GM12865 (cell line): ENCODE measurements around the gene MNS1.
"Not testable (repeated sequence)": the region's sequence is repeated elsewhere in the genome, so short reads cannot be mapped to it uniquely, and the experiment has no call there.

Experiments used
- DNase-seq: peaks from one replicate; pipeline ENCODE4 v3.0.0; 2010; ENCODE audit warnings: low read depth
- H3K4me3 ChIP-seq: 2 replicates; pipeline ENCODE4 v1.5.1; 2011; ENCODE audit warnings: mild to moderate bottlenecking, low read depth, low read length, control low read depth
- CTCF ChIP-seq: IDR thresholded peaks from 2 replicates; pipeline ENCODE4 v1.5.1; 2011; ENCODE audit warnings: low read length, control low read depth, low read depth, inconsistent platforms; ENCODE audit not compliant: insufficient read depth; ENCODE audit errors: missing control alignments

Gene MNS1

DNA sequence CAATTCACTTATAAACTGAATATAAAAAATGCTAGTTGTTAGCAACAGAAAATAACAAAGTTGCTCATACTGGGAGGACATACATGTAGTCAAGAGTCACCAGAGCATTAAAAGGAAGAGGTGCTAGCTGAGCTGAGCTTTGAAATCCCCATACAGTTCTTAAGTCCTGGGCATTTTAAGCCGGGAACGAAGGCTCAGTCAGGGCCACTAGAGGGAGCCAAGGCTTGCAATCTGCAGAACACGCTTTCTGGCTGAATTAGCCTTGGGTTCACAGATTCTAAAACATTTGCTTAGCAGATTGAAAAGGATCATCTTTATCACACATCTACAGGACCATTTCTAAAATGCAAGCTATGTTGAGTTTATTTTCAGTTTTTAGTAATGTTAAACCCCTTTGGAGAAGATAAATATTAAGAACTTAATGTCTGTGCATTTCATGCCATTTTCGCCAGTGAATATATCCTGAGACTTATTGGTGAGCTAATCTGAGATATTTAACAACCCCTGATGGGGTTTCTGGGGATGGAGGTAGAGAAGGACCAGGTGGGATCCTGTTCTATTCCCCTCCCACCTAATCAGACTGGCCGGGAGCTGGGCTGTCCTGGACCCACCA, 26.3 kb upstream of the MNS1 start:
- TF ChIP-seq CTCF, result peak; percentile 90
- peak; percentile 88 for DNase-seq
- no peak overlapping the region for H3K4me3 ChIP-seq

GRCh38 chr15:56490461-56490860, 25.5 kb upstream of the MNS1 start:
- H3K4me3 ChIP-seq, result no peak overlapping the region
- no peak for DNase-seq
- TF ChIP-seq CTCF, result no peak

DNA sequence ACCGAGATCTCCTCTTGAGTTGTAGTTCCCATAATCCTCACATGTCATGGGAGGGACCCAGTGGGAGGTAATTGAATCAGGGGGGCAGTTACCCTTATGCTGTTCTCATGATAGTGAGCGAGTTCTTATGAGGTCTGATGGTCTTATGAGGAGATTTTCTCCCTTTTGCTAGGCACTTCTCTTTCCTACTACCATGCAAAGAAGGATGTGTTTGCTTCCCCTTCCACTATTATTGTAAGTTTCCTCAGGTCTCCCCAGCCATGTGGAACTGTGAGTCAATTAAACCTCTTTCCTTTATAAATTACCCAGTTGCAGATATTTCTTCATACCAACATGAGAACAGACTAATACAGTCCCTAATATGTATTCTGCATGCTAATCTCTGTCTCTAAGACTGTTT, 21.3 kb upstream of the MNS1 start:
- DNase-seq, H3K4me3 ChIP-seq: not testable (repeated sequence)

GRCh38 chr15:56485426-56485825, 20.5 kb upstream of the MNS1 start:
- not testable (repeated sequence) for DNase-seq, H3K4me3 ChIP-seq

DNA sequence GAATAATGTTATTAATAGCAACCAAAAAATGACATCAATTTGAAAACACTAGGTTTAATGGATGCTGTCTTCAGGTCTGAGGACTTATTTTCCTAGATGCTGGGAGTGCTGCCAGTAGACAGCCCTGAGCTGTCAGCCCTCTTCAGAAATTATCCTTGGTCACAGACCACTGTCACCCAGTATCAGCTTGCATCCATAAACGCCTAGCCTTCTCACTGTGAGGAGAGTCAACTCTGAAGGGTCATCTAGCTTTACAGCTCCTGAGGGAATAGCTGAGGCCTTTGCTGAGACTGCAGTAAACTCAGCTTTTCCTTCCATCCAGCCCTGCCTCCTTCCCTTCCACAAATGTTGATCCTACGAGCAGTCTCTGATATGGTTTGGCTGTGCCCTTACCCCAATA, 19.4 kb upstream of the MNS1 start:
- no peak overlapping the region for H3K4me3 ChIP-seq
- no peak for TF ChIP-seq CTCF
- DNase-seq, result no peak

DNA sequence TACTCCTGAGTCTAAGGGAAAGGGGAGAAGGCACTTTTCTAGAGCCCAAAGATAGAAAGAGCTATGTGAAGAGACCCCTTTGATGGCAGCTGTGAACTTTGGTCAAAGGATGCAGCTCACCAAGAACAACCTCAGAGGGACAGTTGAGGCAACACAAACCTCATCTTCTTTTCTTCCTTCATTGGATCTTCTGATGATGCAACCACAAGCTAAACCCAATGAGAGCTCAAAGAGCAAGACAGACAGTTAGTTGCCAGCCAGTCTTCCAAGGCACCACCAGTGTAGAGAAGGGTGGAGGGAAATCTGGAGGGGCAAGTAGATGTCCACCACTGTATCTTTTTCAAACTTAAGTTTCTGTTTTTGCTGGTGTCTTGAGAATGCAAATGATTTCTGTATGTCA, 10.4 kb upstream of the MNS1 start:
- H3K4me3 ChIP-seq, result no peak overlapping the region
- DNase-seq, result no peak
- TF ChIP-seq CTCF, result no peak

- no peak for TF ChIP-seq CTCF
- no peak for DNase-seq
- no peak overlapping the region for H3K4me3 ChIP-seq
Measured at GRCh38 chr15:56473017-56473416, 8.1 kb upstream of the MNS1 start.

DNA sequence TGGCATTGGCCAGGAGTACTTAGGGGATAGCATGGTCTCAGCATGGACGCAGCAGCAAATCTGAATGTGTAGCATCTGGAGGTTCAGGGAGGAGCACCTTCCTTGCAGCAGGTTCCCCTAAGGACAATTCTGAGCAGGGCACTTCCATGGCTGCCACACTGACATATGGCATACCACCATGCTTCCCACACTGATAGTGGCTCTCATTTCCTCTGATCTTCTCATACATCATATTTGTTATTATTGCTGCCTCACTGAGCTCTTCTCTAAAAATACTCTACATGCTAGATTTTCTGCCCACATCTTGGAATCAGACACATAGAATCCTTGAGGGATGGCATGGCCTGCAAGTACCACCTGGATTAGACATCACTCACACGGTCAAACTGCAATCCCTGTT, 7.3 kb upstream of the MNS1 start:
- no peak for TF ChIP-seq CTCF
- DNase-seq, result no peak
- no peak overlapping the region for H3K4me3 ChIP-seq
